ENCODE data around the gene GNA14. TPM values are rescaled to one million over a fixed set of nuclear protein-coding genes. Genes with fewer than 3 reads are reported as not detected.

Gene GNA14
- total RNA-seq, 3 donors from 2014 or later = 1.8 to 2.9 (median 2.0) TPM

DNA sequence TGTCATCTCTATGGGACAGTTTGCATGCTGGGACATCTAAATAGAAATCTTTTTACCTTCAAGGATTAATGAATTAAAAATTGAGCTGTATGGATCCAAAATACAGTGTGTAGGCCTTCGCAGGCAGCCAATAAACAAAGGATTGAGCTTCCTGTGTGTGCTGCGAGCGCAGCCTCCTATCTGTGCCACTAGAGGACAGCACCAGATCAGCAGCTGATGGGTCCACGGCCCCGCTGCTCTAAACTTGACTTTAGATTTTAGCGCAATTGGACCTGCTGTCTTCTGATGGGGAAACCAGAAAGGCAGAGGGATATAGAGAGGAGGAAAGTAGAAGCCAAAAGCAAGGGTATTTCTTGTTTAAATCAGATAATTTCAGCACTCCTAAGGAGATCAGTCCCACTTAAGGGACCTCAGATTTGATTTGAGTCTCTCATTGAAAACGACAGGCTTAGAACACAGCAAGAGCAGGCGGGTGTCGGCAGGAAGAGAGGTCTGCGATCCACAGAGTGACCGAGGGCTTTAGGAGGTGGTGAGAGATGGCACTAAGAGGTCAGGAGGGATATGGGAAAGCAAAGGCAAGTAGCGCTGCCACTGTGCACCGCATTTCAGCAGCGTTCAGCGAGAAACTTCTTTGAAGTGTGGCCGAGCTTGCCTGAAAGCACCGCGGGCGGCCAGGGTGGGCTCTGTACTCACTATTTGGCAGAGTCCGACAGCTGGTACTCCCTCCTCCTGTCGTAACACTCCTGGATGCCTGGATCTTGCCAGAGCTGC lies 214.3 kb downstream of the GNA14 start:
- intact Hi-C loops (cut with DNase I; ENCODE audit: low total_unique reads) = no loop called here
- peak in 1 of 2 donors; percentile 32 for DNase-seq (ENCODE audit: low spot score in 2 of 2)
- Histone ChIP-seq H3K9me3 (no peaks in the 10 kb centered on the region), H3K27me3 (no peaks in the 10 kb centered on the region), H3K4me3 (no peak overlapping the region), H3K4me1 (no peaks in the 10 kb centered on the region), H3K27ac (no peak overlapping the region), H3K36me3 (no peaks in the 10 kb centered on the region)
- TF ChIP-seq, protein P1, sequence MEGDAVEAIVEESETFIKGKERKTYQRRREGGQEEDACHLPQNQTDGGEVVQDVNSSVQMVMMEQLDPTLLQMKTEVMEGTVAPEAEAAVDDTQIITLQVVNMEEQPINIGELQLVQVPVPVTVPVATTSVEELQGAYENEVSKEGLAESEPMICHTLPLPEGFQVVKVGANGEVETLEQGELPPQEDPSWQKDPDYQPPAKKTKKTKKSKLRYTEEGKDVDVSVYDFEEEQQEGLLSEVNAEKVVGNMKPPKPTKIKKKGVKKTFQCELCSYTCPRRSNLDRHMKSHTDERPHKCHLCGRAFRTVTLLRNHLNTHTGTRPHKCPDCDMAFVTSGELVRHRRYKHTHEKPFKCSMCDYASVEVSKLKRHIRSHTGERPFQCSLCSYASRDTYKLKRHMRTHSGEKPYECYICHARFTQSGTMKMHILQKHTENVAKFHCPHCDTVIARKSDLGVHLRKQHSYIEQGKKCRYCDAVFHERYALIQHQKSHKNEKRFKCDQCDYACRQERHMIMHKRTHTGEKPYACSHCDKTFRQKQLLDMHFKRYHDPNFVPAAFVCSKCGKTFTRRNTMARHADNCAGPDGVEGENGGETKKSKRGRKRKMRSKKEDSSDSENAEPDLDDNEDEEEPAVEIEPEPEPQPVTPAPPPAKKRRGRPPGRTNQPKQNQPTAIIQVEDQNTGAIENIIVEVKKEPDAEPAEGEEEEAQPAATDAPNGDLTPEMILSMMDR (IDR thresholded peaks at IDR 0.05) = peak; percentile 29 to 85 (median 83)
- TF ChIP-seq POLR2AphosphoS5 (IDR thresholded peaks at IDR 0.05) (no peak), POLR2A (IDR thresholded peaks at IDR 0.05) (no peak)

DNA sequence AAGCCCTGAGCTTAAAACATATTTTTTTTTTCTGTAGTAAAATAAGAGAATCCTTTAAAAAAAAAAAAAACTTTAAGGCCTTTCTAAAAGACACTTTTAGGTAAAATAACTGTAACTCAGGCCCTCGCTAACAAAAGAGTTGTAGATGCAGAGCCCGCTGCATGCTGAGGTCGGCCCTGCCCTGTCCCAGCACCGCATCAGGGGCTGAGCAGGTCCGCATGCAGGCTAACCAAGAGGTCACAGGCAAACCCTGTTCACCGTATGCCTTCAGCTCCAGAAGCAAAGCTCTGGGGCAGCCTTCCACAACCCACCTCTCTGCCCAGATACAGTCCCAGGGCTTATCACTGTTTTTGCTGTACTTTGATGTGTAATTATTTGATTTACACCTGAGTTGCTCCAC lies 216.1 kb downstream of the GNA14 start:
- H3K4me1 ChIP-seq = no peaks in the 10 kb centered on the region
- H3K27ac ChIP-seq = no peak overlapping the region
- H3K9me3 ChIP-seq = no peaks in the 10 kb centered on the region
- TF ChIP-seq POLR2AphosphoS5 (IDR thresholded peaks at IDR 0.05) = no peak
- TF ChIP-seq POLR2A (IDR thresholded peaks at IDR 0.05) = no peak
- TF ChIP-seq, protein P1 (IDR thresholded peaks at IDR 0.05) = no peak
- H3K36me3 ChIP-seq = no peaks in the 10 kb centered on the region
- intact Hi-C loops (cut with DNase I; ENCODE audit: low total_unique reads) = no loop called here
- DNase-seq (ENCODE audit: low spot score in 2 of 2) = no peak
- H3K27me3 ChIP-seq = no peaks in the 10 kb centered on the region
- H3K4me3 ChIP-seq = no peak overlapping the region

DNA sequence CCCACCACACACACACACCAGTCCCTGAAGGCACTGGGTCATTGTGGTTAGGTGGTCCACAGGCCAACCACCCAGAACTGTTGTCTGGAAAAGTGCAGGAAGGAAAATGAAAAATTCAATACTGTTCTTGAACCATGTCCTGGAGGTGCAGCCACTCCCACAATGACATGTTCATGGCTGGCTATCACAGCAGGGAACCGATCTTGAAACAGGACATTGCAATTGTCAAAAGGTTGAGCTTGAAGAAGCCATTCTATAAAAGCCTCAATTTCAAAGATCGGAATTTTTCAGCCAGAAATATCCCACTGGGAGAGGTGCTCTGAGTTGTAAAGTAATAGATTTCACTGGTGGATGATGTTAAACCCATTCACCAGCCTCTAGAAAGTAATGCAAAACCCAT lies 218.2 kb downstream of the GNA14 start:
- no peaks in the 10 kb centered on the region for H3K27me3 ChIP-seq
- H3K27ac ChIP-seq = no peak overlapping the region
- no peak for TF ChIP-seq POLR2AphosphoS5 (IDR thresholded peaks at IDR 0.05)
- TF ChIP-seq, protein P1 (IDR thresholded peaks at IDR 0.05) = no peak
- TF ChIP-seq POLR2A (IDR thresholded peaks at IDR 0.05) = no peak
- H3K4me3 ChIP-seq = no peak overlapping the region
- H3K36me3 ChIP-seq = no peaks in the 10 kb centered on the region
- no peaks in the 10 kb centered on the region for H3K9me3 ChIP-seq
- DNase-seq (ENCODE audit: low spot score in 2 of 2) = no peak
- no peaks in the 10 kb centered on the region for H3K4me1 ChIP-seq
- intact Hi-C loops (cut with DNase I; ENCODE audit: low total_unique reads) = no loop called here

DNA sequence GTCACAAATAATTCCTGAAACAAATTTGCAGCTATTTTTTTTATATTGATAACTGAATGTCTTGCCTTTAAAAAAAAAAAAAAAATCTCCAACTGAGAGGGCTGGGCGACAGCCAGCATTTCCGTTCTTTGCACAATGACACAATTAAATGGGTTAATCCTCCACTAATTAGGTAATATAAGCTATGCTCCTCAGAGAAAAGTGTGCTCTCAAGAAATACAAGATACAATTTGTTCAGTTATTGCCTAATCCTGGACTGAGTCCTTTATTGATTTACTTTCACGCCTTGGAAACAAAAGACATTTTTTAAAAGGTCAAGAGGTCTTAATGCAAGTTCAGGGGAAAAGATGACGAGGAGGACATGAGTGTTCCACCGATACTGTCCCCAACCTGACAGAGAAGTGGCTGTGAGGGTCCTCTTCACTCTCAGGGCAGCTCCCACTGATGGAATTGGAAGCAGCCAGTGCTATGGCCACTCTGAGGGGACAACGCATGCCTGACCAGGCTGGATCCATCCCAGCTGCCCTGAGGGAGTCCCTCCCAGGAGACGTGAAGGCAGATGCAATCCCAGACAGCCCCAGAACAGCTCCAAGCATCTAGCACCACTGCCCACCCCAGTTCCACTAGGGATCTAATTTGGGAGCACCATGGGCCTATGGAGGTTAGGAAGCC lies 220.7 kb downstream of the GNA14 start:
- no peak for TF ChIP-seq POLR2AphosphoS5 (IDR thresholded peaks at IDR 0.05)
- TF ChIP-seq POLR2A (IDR thresholded peaks at IDR 0.05) = no peak
- TF ChIP-seq, protein P1 (IDR thresholded peaks at IDR 0.05) = no peak
- no peak for DNase-seq (ENCODE audit: low spot score in 2 of 2)
- intact Hi-C loops (cut with DNase I; ENCODE audit: low total_unique reads) = no loop called here
- no peaks in the 10 kb centered on the region for H3K4me1 ChIP-seq
- H3K27me3 ChIP-seq = no peaks in the 10 kb centered on the region
- no peaks in the 10 kb centered on the region for H3K9me3 ChIP-seq
- no peak overlapping the region for H3K4me3 ChIP-seq
- no peaks in the 10 kb centered on the region for H3K36me3 ChIP-seq
- peak overlapping the region in 1 of 2 donors; percentile 52 for H3K27ac ChIP-seq

DNA sequence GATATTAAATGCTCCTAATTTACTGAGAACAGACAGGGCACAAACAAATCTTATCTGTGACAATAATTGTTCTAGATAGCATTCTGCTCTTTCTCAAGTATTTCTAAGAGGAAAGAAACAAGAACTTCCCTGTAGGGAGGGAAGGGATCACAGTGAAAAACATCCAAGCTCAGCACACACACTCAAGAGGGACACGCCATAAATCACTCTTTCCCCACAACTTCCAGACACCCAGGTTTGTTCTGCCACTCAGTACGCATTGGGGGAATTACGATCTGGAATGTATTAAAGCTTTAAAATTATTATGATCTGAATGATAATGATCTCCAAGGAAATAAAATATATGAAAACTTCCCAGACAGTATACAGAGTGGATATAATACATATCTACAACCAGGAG lies 221.4 kb downstream of the GNA14 start:
- intact Hi-C loops (cut with DNase I; ENCODE audit: low total_unique reads) = no loop called here
- TF ChIP-seq POLR2A (IDR thresholded peaks at IDR 0.05) (no peak), POLR2AphosphoS5 (IDR thresholded peaks at IDR 0.05) (no peak)
- TF ChIP-seq, protein P1 (IDR thresholded peaks at IDR 0.05) = no peak

More for the DNA sequence above, 221.4 kb downstream of the GNA14 start:
- Histone ChIP-seq H3K27ac (no peak overlapping the region), H3K36me3 (no peaks in the 10 kb centered on the region), H3K27me3 (no peaks in the 10 kb centered on the region), H3K9me3 (no peaks in the 10 kb centered on the region), H3K4me3 (no peak overlapping the region), H3K4me1 (no peaks in the 10 kb centered on the region)
- no peak for DNase-seq (ENCODE audit: low spot score in 2 of 2)

Data from breast epithelium (tissue), 4 donors.